HT-29 (cell line): ENCODE results near the gene CDKN2AIPNL. TPM values are rescaled to one million over a fixed set of nuclear protein-coding genes. Genes with fewer than 3 reads are reported as not detected.
A peak's percentile ranks its signal among the peaks of the same experiment; 100 is the strongest.

Experiments
- DNase-seq: peaks from one replicate; pipeline ENCODE4 v3.0.0-alpha.2; 2015; ENCODE audit warnings: low spot score
- total RNA-seq: library from RNA; depleted of rRNA; stranded (reverse); fragments of >200 nt; shearing (Covaris generic); gene quantifications from 2 replicates; pipeline ENCODE4 v1.2.3, GENCODE V29; 2014; rRNA removed

CDKN2AIPNL gene
- total RNA-seq, result 33.4 and 36.5 TPM in 2 replicates

DNA sequence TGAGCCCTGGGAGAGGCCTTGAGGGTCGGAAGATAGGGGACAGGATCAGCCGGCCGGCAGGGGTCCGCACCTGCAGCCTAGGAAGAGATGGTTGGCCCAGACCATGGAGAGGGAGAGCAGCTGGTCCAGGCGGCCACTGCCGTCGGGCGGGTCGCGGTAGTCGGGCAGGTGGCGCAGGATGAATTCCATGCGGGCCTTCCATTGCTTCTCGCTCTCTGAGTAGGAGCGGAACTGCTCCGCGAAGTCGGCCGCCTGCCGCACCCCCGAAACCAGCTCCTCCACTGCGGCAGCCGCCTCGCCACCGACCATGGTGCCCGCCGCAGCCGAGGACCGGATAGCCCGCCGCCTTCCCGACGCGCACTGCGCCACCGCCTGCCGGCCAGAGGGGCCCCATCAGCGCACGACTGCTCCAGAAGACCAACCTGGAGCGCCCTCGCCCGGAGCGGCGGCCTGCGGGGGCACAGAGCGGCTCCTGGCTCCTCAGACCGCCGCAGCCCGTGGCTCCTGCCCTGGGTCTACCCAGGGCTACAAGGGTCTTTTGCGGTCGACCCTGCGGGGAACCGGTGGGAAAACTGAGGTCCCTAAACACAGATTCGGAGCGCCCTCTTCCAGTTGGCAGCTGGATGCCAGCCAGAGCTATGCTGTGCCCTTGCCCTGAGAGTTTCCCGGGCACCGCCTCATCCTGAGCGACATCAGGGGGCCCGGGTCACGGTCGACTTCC lies at the start of gene CDKN2AIPNL:
Gene CDKN2AIPNL, minus strand, starts transcription at position 336 of the 721 bp plus-strand sequence. Its CDS starts 27 bp downstream, at position 309.
- peak; percentile 90 for DNase-seq

GRCh38 chr5:134460551-134460950 lies 48.9 kb upstream of the CDKN2AIPNL start:
- no peak for DNase-seq

- DNase-seq, result no peak
These were observed 47.8 kb upstream of the CDKN2AIPNL start for GRCh38 chr5:134459491-134459890.

- DNase-seq, result no peak
These were observed 47.3 kb upstream of the CDKN2AIPNL start for GRCh38 chr5:134459010-134459403.

DNA sequence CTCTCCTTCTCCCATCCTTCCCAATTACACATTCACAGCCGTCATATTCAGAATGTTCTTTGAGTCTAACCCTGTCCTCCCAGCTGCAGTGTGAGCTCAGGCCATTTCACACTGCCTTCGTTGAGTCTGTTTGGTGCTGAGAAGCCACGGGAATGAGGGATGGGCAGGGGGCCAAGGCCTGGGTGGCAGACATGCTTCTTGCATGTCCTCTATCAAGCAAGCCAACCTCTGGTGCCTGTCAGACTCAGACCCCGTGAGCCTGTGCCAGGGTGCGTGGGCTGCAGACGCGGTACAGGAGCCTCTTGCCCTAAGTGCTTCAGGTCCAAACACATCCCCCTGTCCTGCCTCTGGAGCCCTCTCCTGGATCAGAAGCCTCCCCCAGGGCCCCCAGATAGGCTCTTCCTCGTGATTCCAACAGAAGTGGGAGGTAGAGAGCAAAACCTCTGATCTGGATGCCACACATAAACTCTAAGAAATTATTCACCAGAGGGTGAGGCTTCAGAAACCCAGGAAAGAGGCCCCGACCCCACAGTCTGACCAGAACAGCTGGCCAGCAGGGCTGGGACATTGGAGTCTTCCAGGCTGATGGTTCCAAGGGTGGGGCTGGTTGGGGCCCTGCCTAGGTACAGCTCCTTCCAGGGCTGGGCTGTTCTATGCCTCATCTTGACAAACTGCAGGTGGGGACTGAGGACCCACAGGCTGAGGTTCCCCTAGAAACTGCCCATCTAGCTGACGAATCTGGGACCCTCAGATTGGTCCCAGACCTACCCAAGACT lies 46.7 kb upstream of the CDKN2AIPNL start:
- DNase-seq, result no peak

- DNase-seq, result no peak
These were observed 46.1 kb upstream of the CDKN2AIPNL start for GRCh38 chr5:134457801-134458200.

DNA sequence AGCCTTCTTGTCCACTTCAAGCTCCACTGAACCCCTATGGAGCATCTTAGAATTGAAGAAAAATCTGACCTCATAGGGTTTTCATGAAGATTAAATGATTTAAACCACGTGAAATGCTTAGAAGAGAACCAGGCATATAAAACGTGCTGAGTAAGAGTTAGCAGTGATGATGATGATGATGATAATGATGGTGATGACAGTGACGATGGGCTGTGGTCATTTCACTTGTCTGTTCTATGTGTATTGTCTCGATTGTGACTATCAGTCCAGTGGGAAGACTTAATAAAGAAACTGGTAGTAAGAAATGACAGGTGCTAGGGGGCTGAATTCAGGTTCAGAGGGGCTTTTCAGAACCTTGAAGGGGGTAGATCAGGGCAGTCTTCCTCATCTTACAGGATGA lies 45.1 kb upstream of the CDKN2AIPNL start:
- DNase-seq, result no peak

DNA sequence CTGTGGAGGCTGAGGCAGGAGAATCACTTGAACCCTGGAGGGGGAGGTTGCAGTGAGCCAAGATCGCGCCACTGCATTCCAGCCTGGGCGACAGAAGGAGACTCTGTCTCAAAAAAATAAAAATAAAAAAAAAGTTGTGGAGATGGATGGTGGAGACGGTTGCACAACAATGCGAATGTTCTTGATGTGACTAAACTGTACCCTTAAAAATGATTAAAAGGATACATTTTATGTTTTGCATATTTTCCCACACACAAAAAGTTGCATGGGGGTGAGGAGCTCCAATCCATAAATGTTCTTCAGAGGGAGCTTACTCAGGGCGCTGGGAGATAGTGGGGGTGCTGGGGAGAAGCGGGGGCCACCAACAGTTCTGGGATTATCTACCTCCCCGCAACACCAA lies 43.8 kb upstream of the CDKN2AIPNL start:
- no peak for DNase-seq

DNA sequence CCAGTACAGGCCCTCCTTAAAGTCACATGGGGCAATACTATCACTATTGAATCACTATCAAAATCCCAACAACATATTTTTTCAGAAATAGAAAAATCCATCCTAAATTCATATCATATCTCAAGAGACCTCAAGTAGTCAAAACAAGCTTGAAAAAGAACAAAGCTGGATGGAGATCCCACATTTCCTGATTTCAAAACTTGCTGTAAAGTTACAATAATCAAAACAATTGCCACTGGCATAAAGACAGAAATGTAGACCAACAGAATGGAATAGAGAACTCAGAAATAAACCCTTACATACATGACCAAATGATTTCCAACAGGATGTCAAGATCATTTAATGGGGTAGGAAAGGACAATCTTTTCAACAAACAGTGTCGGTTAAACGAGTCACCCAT lies 41.3 kb upstream of the CDKN2AIPNL start:
- DNase-seq, result no peak

- peak; percentile 63 for DNase-seq
These were observed 40.3 kb upstream of the CDKN2AIPNL start for GRCh38 chr5:134451936-134452505.

DNA sequence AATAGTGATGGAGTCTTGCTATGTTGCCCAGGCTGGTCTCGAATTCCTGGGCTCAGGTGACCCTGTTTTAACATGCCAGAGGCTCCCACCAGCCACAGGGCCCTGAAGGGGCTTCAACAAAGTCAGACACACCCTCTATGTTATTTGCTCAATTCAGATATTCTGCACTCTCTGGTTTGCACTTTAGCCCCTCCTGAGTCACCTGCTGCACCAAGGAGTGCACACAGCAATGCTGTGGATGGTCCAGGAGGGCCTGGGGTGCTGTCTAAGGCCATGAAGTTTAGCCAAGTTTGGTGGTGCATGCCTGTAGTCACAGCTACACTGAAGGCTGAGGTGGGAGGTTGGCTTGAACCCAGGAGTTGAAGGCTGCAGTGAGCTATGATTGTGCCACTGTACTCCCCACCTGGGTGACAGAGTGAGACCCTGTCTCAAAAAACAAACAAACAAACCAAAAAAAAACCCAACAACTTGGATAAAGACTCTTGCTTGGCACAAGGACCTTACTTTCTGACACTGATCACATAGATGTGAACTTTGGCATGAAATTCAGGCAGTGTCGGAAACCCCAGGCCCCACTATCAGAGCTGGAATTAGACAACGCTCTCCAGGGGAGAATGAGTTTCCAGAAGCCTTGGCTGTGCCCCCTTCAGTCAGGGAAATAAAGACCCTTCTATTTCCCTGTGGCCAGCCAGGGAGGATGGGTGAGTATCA lies 39.7 kb upstream of the CDKN2AIPNL start:
- DNase-seq, result no peak

DNA sequence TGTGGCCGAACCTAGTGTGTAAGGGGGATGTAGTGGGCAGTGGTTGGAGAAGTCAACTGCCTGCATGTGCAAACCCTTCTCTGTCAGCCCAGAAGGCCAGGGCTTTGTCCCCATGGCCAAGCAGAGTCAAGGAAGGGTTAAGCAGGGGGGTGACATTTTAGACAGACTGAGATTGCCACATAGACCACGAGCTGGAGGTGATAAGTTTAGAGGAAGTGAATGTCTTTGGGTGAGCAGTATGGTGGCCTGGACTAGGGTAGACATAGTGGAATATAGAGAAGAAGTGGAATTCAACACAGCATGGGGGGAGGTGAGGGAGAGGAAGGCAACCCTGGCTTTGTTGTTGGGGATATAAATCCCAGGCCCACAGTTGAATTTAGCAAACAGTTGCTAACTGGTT lies 38.7 kb upstream of the CDKN2AIPNL start:
- DNase-seq, result no peak

GRCh38 chr5:134449167-134449566 lies 37.5 kb upstream of the CDKN2AIPNL start:
- DNase-seq, result no peak

DNA sequence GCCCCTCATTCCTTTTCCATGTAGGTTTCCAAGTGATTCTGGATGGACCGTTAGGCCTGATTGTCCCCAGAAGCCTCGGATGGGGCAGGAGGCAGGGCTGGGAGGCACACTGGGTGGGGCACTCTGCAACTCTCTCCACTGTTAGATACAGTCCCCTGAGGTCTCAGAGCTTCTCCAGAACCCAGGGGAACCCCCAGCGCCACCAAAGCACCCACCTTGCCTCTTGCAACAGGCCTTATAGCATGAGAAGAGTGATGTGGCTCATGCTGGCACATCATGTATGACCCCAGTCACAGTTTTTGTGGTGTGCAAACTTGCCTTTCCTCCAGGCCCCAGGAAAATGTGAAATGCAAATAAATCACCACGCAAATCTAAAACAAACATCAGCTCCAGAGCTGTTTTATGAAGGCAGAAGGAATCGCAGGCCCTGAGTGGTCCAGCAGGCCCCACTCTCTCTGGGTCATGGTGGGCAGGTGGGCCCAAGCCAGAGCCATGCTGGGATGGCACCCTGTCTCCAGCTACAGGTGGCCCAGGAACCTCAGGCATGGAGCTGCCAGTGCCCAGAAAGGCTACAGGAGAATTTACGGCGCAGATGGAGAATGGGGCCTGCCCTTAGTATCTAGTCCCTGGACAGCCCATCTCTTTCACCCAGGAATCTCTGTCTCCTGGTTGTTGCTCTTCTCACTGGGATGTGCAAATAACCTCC lies 36.3 kb upstream of the CDKN2AIPNL start:
- DNase-seq, result no peak

- no peak for DNase-seq
These were observed 35.3 kb upstream of the CDKN2AIPNL start for GRCh38 chr5:134446938-134447337.

GRCh38 chr5:134445856-134446818 lies 34.5 kb upstream of the CDKN2AIPNL start:
- no peak for DNase-seq

GRCh38 chr5:134444941-134445471 lies 33.3 kb upstream of the CDKN2AIPNL start:
- no peak for DNase-seq

DNA sequence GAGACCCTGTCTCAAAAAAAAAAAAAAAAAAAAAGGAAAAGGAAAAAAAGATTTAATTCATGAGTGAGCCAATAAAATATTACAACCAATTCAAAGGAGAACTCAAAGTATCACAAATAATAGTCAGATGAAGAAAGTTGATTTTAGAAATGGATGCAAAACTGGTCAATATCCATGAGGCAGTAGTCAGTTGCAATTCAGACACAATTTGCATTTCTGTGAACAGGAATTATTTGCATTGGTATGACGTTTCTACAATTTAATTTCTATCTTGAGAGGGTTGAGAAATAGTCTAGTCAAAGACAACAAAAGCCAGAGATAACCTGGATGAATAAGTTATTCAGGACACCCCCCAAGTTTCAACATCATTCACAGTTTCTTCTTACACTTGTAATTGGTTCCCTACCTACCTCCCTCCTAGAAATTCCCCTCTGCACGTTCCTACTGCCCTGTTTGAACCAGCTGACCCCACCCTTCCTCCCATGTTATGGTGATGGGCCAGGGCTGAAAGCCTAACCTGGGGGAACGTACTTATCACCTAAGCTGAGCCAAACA lies 28.6 kb upstream of the CDKN2AIPNL start:
- no peak for DNase-seq

DNA sequence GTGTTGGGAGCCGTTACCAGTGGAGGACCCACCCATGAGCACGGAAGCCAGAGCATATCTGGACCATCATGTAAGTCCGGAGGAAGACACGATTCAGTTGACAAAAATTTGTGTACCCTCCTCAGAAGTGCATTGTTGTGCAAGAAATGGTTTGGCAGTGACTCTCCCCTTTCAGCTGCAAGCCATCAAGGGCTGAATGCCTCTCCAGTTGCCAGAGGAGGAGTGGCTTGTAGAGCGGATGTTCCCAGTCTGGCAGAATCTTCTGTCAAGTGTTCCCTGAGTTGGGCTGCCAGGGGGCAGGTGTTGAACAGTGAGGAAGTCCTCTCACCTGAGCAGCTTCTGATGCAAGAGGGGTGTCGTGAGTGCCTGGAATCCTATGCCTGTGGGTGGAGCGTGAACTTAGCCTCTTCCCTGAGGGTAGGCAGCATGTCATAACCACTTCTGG lies 27.6 kb upstream of the CDKN2AIPNL start:
- DNase-seq, result peak; percentile 85
